H1 (cell line): Measurements from ENCODE around the gene NPTXR. TPM values are rescaled to one million over a fixed set of nuclear protein-coding genes. Genes with fewer than 3 reads are reported as not detected.

Experiments
- CTCF ChIA-PET: fragments of 300-600 bp; sonication (Branson Sonifier 250); formaldehyde crosslinking; loops from one replicate; lab custom pipeline; 2021; ENCODE audit not compliant: partially characterized antibody; lab: Charles Lee
- POLR2A ChIA-PET: fragments of 300-600 bp; sonication (Branson Sonifier 250); formaldehyde crosslinking; loops from one replicate; lab custom pipeline; 2021; ENCODE audit warnings: inconsistent platforms; ENCODE audit not compliant: partially characterized antibody; lab: Charles Lee
- DNase-seq, 2 experiments: peaks; one replicate each; pipeline versions ENCODE4 v3.0.0 to v3.0.0-alpha.2; 2010 to 2022; ENCODE audit warnings: low spot score in 2 of 2, low read depth in 1 of 2, mixed read lengths in 1 of 2
- FAIRE-seq: peaks from 2 replicates; lab custom pipeline; 2011; peaks lifted over from hg19 to GRCh38; lab: Jason Lieb, UNC
- H2AFZ ChIP-seq: 2 replicates; pipeline ENCODE4 v1.8.1; 2012; ENCODE audit warnings: low read length, inconsistent platforms
- H2AK5ac ChIP-seq: 2 replicates; pipeline ENCODE4 v1.6.1; 2013; ENCODE audit warnings: low read depth, low read length
- H2BK120ac ChIP-seq: replicated peaks from 2 replicates; pipeline ENCODE3; 2013; ENCODE audit warnings: low read depth, low read length, inconsistent platforms
- H2BK12ac ChIP-seq: 2 replicates; pipeline ENCODE4 v1.6.1; 2013; ENCODE audit warnings: low read depth, low read length
- H2BK15ac ChIP-seq: 2 replicates; pipeline ENCODE4 v1.6.1; 2013; ENCODE audit warnings: low read length
- H2BK20ac ChIP-seq: 2 replicates; pipeline ENCODE4 v1.6.1; 2013; ENCODE audit warnings: low read length
- H2BK5ac ChIP-seq: 2 replicates; pipeline ENCODE4 v1.6.1; 2013; ENCODE audit warnings: low read depth, low read length
- H3K14ac ChIP-seq: 2 replicates; pipeline ENCODE4 v1.6.1; 2013; ENCODE audit warnings: inconsistent platforms; ENCODE audit not compliant: insufficient read length
- H3K18ac ChIP-seq: 2 replicates; pipeline ENCODE4 v1.6.1; 2013; ENCODE audit warnings: low read length; ENCODE audit errors: extremely low read depth
- H3K23ac ChIP-seq: 2 replicates; pipeline ENCODE4 v1.6.1; 2013; ENCODE audit warnings: inconsistent platforms; ENCODE audit not compliant: insufficient read length
- H3K23me2 ChIP-seq: 2 replicates; pipeline ENCODE4 v1.6.1; 2013; ENCODE audit warnings: low read depth, low read length
- H3K27ac ChIP-seq: 2 replicates; pipeline ENCODE4 v1.6.1; 2011; ENCODE audit warnings: low read depth, low read length, inconsistent platforms
- H3K27me3 ChIP-seq, 4 experiments: replicated peaks in 1 of 4; 1 replicate in 1 of 4; 2 replicates in 3 of 4; pipeline versions ENCODE4 v1.6.1 to v1.8.1; 2011 to 2013; ENCODE audit warnings: low read length in 3 of 4, mild to moderate bottlenecking in 3 of 4, inconsistent platforms in 2 of 4, mixed read lengths in 2 of 4, moderate library complexity in 1 of 4; ENCODE audit not compliant: control insufficient read depth in 3 of 4, insufficient read depth in 3 of 4; ENCODE audit errors: extremely low read depth in 1 of 4
- H3K36me3 ChIP-seq, 4 experiments: 2 replicates each; pipeline versions ENCODE4 v1.6.1 to v1.8.1; 2011 to 2013; ENCODE audit warnings: mild to moderate bottlenecking in 4 of 4, low read length in 3 of 4, moderate library complexity in 2 of 4, control low read depth in 1 of 4, inconsistent platforms in 1 of 4; ENCODE audit not compliant: insufficient read depth in 4 of 4, control insufficient read depth in 2 of 4
- H3K4ac ChIP-seq: replicated peaks from 2 replicates; pipeline ENCODE3; 2013; ENCODE audit warnings: low read length, low read depth, mixed read lengths, inconsistent platforms; ENCODE audit not compliant: insufficient read length
- H3K4me1 ChIP-seq, 4 experiments: replicated peaks in 1 of 4; 1 replicate in 1 of 4; 2 replicates in 3 of 4; pipeline versions ENCODE4 v1.6.1 to v1.8.1; 2011 to 2013; ENCODE audit warnings: low read length in 3 of 4, inconsistent platforms in 2 of 4, mixed read lengths in 1 of 4; ENCODE audit not compliant: insufficient read depth in 4 of 4, control insufficient read depth in 3 of 4
- H3K4me2 ChIP-seq, 2 experiments: 2 replicates each; pipeline versions ENCODE4 v1.6.1 to v1.8.1; 2011 to 2013; ENCODE audit warnings: low read depth in 2 of 2, low read length in 2 of 2, control low read depth in 1 of 2, inconsistent platforms in 1 of 2, mild to moderate bottlenecking in 1 of 2; ENCODE audit not compliant: insufficient read depth in 1 of 2
- H3K4me3 ChIP-seq, 4 experiments: fragments of 200-600, 300-600 bp in 1 of 4; sonication (generic), shearing (Covaris generic), sonication (Bioruptor Twin) in 1 of 4; 2 replicates each; pipeline versions ENCODE4 v1.5.1 to v1.8.1; 2011 to 2016; ENCODE audit warnings: low read length in 4 of 4, low read depth in 3 of 4, control low read depth in 2 of 4, inconsistent platforms in 2 of 4, mild to moderate bottlenecking in 2 of 4, mixed read lengths in 1 of 4, moderate library complexity in 1 of 4; ENCODE audit not compliant: insufficient read depth in 2 of 4; ENCODE audit errors: extremely low read depth in 1 of 4
- H3K56ac ChIP-seq: replicated peaks from 2 replicates; pipeline ENCODE3; 2013; ENCODE audit warnings: low read depth, mild to moderate bottlenecking, mixed read lengths, low read length, inconsistent platforms; ENCODE audit not compliant: insufficient read length
- H3K79me1 ChIP-seq: 2 replicates; pipeline ENCODE4 v1.6.1; 2013; ENCODE audit warnings: low read depth, low read length, control low read depth
- H3K79me2 ChIP-seq, 2 experiments: 2 replicates each; pipeline versions ENCODE4 v1.6.1 to v1.8.1; 2012 to 2013; ENCODE audit warnings: low read length in 2 of 2, mild to moderate bottlenecking in 2 of 2, inconsistent platforms in 1 of 2; ENCODE audit not compliant: insufficient read depth in 2 of 2, control insufficient read depth in 1 of 2
- H3K9ac ChIP-seq, 4 experiments: replicated peaks in 1 of 4; 1 replicate in 1 of 4; 2 replicates in 3 of 4; pipeline versions ENCODE4 v1.6.1 to v1.8.1; 2011 to 2013; ENCODE audit warnings: low read depth in 3 of 4, low read length in 3 of 4, control low read depth in 2 of 4, mild to moderate bottlenecking in 2 of 4, moderate library complexity in 2 of 4, inconsistent platforms in 1 of 4; ENCODE audit errors: extremely low read depth in 1 of 4
- H3K9me3 ChIP-seq, 2 experiments: 2 replicates each; pipeline versions ENCODE4 v1.6.1 to v1.8.1; 2012 to 2013; ENCODE audit warnings: mild to moderate bottlenecking in 2 of 2, moderate library complexity in 2 of 2, control low read depth in 1 of 2, inconsistent platforms in 1 of 2, low read depth in 1 of 2, low read length in 1 of 2, mixed read lengths in 1 of 2; ENCODE audit not compliant: insufficient read depth in 2 of 2
- H4K20me1 ChIP-seq, 2 experiments: replicated peaks in 1 of 2; 2 replicates each; pipeline versions ENCODE3 to v1.8.1; 2011 to 2013; ENCODE audit warnings: inconsistent platforms in 2 of 2, low read length in 2 of 2, mild to moderate bottlenecking in 1 of 2; ENCODE audit not compliant: insufficient read depth in 2 of 2, control insufficient read depth in 1 of 2
- H4K5ac ChIP-seq: 2 replicates; pipeline ENCODE4 v1.6.1; 2013; ENCODE audit warnings: low read length, low read depth, mixed read lengths, inconsistent platforms; ENCODE audit not compliant: insufficient read length
- H4K8ac ChIP-seq: 2 replicates; pipeline ENCODE4 v1.8.0; 2013; ENCODE audit warnings: mild to moderate bottlenecking, moderate library complexity, low read length, inconsistent platforms; ENCODE audit not compliant: insufficient read depth; ENCODE audit errors: extremely low read depth
- H4K91ac ChIP-seq: replicated peaks from 2 replicates; pipeline ENCODE3; 2013; ENCODE audit warnings: low read length, mixed read lengths, inconsistent platforms; ENCODE audit not compliant: insufficient read length
- CHD2 ChIP-seq: IDR thresholded peaks from 2 replicates; pipeline ENCODE4 v1.6.1; 2012; ENCODE audit warnings: low read length, improper control_type of control experiment
- SP2 ChIP-seq: IDR thresholded peaks from 2 replicates; pipeline ENCODE4 v1.6.1; 2012; ENCODE audit warnings: mild to moderate bottlenecking, low read length, inconsistent platforms
- WGBS, 2 experiments: shearing (Covaris generic) in 1 of 2; methylation state at CpG; one replicate each; pipeline versions ENCODE4 v1.1.6 to v1.1.7; 2013 to 2015; ENCODE audit warnings: low lambda C conversion rate in 2 of 2, mixed read lengths in 2 of 2, inconsistent platforms in 1 of 2, low coverage in 1 of 2, missing lambda C conversion rate in 1 of 2; ENCODE audit not compliant: insufficient replicate concordance in 2 of 2, insufficient coverage in 1 of 2, insufficient read length in 1 of 2; ENCODE audit errors: extremely low coverage in 1 of 2, missing lambda C conversion rate in 1 of 2; 5-methylcytosine and 5-hydroxymethylcytosine counted together
- polyA plus RNA-seq, 7 experiments: library from polyadenylated mRNA; depleted of rRNA in 3 of 7; stranded (reverse) in 5 of 7; unstranded in 2 of 7; fragments of >200 nt in 5 of 7; fragments of 200-250 nt in 2 of 7; gene quantifications; 1 replicate in 5 of 7; 2 replicates in 1 of 7; 4 replicates in 1 of 7; pipeline versions ENCODE4 v1.2.1 to v1.2.3, GENCODE V29; 2011 to 2013; ENCODE audit warnings: missing spikeins in 2 of 7, mixed read lengths in 2 of 7
- total RNA-seq: library from RNA; stranded (reverse); fragmentation: NEBNext Ultra II Directional; extraction: Animal tissue kit (Norgen Biotek cat#: 25700); gene quantifications from 2 replicates; pipeline ENCODE4 v1.2.1, GENCODE V29; 2021

The NPTXR gene
- total and polyA plus RNA-seq, 2 of the 8 experiments (the other 6 are each of a cell fraction or from before 2014, with no cell fraction given) = 3.7 to 6.4 TPM

GRCh38 chr22:38830845-38831108 is 13.1 kb downstream of the NPTXR start:
- Histone ChIP-seq H3K4ac (no peak overlapping the region), H3K23me2 (peaks cover 1% of the 10 kb centered on the region; the same call in 1 of the 2 replicates), H3K9ac (no peak overlapping the region), H3K36me3 (no peaks in the 10 kb centered on the region), H3K23ac (no peak overlapping the region), H2BK15ac (no peak overlapping the region), H2BK120ac (no peak overlapping the region), H3K4me2 (no peak overlapping the region), H2BK20ac (no peak overlapping the region), H3K27ac (no peak overlapping the region), H2BK5ac (no peak overlapping the region), H4K5ac (no peak overlapping the region), H2AK5ac (no peak overlapping the region), H4K20me1 (peaks cover 0 to 3% of the 10 kb centered on the region in 2 experiments), H4K91ac (no peak overlapping the region), H3K56ac (no peak overlapping the region), H3K18ac (no peak overlapping the region), H3K79me2 (no peaks in the 10 kb centered on the region), H3K4me1 (peaks cover 0 to 9% (median 5%) of the 10 kb centered on the region in 4 experiments; a peak in 5 of 7 replicates), H3K9me3 (no peaks in the 10 kb centered on the region), H3K4me3 (no peak overlapping the region), H3K27me3 (no peaks in the 10 kb centered on the region), H2BK12ac (0 out of 2 replicates have a peak overlapping the region, but pooled peaks have one; percentile 17), H2AFZ (no peak overlapping the region), H3K14ac (no peak overlapping the region), H3K79me1 (no peaks in the 10 kb centered on the region), H4K8ac (no peak overlapping the region)
- ChIA-PET CTCF (no interaction called here), POLR2A (interaction anchor here (1.2 kb wide), 1 partner anchor 62 kb away, joined by 3 read pairs; no protein-coding TSS in a partner anchor)
- no peak for TF ChIP-seq SP2
- TF ChIP-seq CHD2 = no peak
- DNase-seq = no peak
- WGBS, 2 experiments = 87% methylated on average over 7 of the region's 7 CpGs; no CpG with 5 or more reads in 1 of the 2 experiments
- FAIRE-seq = no peak
